CD4-positive, alpha-beta T cell treated with Interleukin-1 beta for 1 hour (primary cell): Measurements from ENCODE around the gene CACNB4.

Source experiments
- DNase-seq, 2 donors: peaks; one replicate each; pipeline ENCODE4 v3.0.0-alpha.2; 2020 to 2022

Gene CACNB4

DNA sequence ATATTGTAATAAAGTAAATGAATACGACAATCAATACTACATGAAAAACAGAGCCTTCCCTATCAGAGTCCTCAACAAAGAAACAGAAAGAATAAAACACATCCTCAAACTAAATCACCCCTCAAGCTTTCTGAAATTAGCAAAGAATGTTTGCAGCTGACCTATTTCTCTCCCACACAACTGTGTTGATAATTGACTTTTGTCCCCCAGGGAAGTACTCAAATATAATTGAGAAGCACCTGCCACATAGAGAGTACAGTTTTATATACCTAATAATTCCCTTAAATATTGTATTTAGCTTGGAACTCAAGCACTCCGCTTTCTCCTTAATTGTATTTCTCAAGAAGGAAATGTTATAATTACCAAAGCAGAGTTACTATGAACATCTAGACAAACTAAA is 12.6 kb downstream of the CACNB4 start:
- no peak for DNase-seq

DNA sequence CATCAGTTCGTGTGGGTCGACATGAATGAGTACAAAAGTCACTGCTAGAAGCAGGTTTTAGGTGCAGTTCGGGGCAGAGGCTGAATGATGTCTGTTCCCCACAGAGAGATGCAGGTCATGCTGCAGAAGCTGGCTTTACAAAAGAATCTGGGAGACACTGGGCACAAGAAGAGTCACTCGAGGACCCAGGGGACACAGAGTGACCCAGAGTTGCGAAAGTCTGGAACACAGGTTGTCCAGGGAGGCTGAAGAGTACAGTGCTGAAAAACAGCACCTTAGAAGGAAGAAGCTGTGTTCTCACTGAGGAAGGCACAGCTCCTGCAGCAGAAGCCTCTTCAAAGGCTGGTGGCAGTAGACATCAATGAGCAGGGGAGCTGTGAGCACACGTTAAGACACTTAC is 14.8 kb downstream of the CACNB4 start:
- no peak for DNase-seq

DNA sequence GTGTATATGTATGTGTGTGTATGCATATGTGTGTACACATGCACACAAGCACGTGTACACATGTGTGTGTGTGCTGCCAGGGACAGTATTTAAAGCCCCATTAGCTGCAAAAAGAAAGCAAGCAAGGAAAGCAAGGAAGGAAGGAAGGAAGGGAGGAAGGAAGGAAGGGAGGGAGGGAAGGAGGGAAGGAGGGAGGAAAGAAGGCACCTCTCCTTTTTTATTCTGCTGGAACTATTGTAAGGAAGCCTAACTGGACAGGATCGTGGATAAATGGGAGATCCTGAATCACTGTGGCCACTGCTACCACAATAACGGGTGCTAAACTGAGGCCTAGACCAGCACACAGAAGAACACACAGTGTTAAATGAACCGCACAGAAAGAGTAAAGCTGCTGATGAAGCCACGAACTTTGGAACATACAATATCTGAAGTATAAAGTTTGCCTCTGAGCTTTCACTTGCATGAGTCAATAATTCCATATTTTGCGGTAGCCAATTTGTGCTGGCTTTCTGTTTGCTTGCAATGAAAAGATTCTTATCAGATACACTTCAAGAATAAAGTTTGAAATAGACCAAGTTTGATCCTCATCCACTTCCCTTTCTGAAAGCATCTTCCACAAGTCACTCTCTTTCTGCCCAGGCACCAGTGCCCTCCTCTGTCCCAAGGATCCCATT is 15.5 kb downstream of the CACNB4 start:
- DNase-seq, result no peak

DNA sequence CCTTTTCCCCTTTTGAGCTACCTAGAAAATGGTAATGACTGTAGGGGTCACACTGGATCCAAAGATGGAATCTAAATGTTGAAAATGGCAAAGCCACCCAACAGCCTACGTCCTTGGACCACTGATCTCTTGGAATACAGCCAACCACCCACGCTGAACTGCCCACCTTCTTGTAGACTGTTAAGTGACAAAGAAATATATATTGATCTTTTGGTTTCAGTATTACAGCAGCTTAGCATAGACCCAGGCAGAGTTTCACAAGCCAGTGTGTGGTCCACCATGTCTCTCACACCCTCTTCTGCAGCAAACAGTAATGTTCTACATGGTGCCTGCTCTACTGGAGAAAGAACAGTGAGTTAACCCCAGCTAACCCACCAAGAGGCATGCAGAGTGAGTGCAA is 20.2 kb downstream of the CACNB4 start:
- no peak for DNase-seq

DNA sequence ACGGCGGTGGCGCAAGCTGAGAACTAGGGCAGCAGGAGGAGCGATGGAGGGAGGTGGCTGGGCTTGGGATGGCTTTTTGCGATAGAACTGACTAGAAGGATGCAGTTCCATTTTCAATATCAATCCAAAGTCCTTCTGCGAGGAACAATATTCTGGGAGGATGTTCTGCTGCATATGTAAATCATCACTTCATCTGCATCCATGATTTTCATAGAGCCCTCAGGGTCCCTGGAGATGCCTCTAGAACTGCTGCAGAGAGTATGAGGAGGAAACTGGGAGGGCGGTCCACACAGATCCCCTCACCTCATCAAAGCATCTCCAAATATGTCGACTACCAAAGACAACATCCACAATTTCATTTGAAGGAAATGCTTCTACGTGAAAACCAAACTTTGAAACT is 20.8 kb downstream of the CACNB4 start:
- DNase-seq, result no peak

DNA sequence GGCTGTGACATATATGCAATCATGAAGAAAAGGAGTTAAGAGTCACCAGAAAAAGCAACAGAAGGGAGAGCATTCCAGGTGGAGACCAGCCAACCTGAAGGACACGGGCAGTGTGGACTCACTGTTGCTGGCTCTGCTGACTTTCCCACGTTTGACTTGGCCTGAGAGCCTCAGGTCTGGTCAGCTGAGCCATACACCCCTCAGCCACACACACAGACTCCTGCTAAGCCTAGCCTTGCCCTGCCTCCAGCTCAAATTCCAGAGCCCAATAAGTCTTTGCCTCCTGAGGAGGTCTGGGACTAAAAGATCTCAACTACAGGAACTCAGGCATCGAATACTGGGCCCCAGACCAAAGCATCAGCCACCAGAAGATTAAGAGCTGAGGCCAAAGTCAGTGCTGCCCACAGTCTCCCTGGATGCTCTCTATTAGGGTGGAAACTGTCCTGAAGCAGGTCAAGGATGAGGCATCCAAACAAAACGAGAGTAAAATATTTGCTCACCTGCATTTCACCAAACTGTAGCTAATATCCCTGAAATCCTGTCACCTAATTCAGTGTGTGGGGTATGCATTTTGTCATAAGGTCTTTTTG is 23.3 kb downstream of the CACNB4 start:
- DNase-seq, result no peak

DNA sequence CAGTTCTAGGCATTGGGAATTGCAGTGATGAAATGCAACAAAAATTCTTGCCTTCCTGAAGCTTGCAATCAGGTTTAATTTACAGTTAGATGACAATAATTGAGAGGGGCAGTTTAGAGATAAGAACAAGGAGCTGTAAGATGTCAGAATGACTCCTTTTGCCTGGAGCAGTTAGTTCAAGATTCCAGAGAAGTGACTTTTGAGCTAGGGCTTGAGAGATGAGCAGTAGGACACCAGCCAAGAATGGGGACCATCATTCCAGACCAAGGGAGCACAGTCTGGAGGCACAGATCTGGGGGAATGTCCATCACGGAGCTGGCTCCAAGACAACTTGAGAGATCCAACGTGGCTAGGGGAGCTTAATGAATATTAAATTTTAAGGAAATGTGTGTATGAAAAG is 26.8 kb downstream of the CACNB4 start:
- DNase-seq, result no peak

DNA sequence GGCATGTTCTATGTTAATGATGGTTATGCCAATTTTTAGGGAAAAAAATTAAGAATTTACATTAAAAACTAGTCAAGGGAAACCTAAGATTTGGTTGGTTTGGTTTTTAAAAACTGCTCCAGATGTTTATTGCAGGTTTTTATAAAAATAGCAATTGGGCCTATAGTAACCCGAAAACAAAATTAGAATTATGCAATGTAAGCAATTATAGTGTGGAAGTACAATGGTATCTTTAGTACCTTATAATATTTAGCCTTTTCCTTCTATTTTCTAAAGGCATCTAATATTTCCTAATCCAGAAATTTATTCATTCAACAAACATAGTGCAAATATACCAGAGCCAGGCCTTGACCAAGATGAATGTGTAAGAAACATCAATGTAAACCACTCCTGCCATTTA is 27.3 kb downstream of the CACNB4 start:
- DNase-seq, result no peak

DNA sequence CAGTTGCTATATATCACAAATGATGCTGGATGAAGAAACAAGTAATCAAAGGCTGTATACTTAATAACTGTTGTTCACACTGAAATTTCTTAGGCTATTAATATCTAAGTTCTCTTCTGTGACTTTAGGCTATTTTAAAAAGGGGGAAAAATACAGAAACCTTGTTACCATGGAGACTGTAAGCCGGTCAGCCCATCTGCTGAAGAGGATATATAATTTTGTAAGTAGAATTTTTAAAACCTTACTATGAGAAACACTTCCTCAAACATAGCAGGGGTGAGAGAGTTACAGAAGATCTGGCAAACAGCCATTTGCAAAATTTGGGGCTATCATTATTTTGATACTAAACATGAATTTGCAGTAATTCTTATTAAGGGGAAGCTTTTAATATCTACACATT is 27.8 kb downstream of the CACNB4 start:
- no peak for DNase-seq

DNA sequence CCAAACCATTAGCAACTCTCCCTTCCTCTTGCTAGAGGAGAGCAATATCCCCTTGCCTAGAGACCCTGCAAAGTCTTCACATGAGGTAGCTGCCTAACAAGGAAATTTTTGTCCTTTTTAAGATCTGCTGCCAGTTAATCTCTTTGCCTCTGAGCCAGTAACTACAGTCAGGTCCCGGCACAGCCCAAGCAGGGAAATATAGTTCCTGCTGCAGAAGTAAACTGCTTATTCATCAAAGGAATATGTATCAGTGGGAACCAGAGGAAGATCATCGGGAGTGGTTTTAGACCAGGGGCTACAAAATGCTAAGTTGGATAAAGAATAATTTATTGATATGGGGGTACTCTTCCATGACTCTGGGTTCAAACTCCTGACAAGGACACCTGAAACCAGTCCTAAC is 30.6 kb downstream of the CACNB4 start:
- no peak for DNase-seq

DNA sequence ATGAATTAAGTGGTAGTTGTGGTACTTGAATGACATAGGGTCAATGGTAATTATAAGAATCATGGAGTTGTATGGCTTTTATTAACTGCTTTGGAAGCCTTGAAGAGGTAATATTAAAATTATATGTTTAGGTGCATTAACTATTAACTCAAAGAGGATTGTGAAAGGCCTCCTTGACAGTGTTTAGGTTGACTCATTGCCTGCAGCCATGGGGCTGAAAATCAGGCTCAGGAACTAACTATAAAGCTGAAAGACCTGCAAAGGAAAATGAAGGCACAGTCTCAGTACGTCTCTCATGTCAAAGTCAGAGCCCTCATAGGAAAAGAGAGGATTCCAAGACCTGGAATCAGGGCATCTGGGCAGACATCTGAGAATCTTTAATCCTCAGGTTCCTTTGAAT is 31.0 kb downstream of the CACNB4 start:
- no peak for DNase-seq

DNA sequence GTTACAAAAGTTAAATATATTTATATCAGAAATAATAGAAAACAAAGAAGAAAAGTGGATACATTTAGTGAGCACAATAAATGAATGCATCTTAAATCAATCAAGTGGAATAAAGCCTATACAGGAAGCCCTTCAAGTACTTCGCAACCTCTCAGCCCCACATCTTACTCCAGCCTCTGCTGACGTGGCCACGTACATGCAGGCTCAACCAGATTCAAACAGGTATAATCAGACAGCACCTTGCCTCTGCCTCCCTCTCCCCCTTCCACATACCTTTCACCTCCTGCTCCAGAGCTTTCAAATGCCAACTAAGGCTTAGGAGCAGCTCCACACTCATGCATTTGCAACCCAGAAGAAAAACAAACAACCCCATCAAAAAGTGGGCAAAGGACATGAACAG is 32.9 kb downstream of the CACNB4 start:
- DNase-seq, result no peak

DNA sequence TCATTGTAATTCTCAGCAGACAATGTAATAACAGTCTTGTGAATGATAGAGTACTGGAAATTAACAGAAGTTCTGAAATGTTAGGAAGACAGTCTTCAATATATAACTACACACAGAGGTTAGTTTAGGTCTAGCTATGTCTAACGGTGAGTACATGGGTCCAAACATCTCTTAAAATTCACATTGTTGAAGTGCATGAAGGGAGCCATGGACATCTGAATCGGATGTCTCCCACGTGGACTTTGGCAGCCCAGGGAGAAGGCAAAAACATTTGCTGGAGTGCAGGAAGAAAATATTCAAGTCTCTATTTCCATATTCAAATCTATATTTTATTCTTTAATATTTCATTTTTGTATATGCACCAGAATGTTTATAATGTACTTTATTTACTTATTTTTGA is 34.8 kb downstream of the CACNB4 start:
- DNase-seq, result no peak

DNA sequence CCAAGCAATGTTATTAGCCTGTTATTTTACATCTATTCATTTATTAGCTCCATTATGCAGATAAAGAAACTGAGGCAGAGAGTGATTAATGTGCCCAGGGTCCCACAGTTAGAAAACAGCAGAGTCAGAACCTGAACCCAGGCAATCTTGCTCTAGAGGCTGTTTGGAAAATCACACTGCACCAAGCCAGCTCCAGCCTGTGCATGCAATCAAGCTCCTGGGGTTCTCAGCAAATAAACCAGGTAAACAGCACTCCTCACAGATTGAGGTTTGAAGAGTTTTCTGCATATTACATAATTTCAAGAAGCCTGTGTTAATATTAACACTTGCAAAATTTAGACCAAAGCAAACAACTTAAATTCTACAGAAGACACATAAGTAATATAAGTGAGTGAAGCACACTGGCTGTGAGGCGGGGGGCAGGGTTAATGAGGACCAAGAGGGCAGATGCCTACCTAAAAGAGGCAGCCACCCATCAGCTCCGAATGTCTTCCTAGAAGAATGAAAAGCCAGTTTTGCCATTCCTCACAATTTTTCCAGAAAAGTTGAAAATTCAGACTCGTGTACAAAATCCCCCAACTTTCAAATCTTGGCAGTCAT is 35.4 kb downstream of the CACNB4 start:
- no peak for DNase-seq

DNA sequence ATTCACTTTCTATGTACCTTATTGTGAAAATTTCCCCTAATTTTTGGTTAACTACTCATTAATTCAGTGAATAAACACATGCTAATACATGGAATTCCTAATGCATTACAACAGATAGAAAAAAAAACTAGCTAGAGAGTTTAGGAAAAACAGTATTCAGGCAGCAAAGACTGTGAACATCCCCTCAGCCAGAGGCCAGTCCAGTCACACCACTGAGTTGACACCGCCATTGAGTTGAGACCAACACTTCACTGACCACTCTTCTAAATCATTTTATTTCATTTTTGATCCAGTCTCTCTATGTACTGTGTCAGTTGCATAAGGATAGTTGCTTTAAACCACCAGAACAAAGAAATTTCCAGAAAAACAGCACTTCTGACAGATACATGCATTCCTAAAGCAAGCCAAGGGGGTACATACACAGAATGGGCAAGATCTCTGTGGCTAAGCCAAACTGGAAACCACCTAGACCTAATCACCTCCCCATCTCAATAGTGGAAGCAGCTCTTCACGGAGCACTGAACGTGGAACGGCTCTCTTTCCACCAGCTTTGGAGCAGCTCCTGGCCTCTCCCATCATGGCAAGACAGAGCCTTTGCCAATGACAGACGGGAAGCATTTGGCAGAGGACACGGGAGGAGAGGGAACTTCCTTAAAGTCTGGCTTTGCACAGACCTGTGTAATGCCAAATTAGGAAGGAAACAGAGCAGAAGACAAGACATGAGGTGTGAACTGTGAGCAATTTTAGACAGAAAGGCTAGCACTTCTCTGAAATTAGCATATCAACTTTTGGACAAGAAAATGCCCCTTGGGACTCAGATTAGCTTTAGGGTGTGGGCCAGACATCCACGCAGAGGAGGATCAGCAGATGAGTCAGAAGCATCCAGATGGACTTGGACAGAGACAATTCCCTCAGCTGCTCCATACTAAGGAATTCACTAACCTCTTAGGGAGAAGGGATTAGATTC is 36.4 kb downstream of the CACNB4 start:
- no peak for DNase-seq

DNA sequence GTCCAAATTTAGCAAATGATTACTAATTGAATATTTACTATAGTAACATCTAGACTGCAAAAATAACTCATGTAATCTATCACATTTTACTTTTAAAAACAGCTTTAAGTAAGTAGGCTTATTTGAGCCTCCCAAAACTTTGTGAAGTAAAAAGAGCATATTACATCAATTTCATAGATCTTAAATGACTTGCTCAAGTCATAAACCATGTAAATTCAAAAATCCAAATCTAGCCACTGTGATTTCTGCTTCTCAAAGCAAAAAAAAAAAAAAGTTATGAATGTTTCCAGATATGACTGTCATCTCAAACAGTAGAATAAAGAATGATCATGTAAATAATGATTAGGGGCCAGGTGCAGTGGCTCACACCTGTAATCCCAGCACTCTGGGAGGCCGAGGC is 37.5 kb downstream of the CACNB4 start:
- DNase-seq, result no peak

DNA sequence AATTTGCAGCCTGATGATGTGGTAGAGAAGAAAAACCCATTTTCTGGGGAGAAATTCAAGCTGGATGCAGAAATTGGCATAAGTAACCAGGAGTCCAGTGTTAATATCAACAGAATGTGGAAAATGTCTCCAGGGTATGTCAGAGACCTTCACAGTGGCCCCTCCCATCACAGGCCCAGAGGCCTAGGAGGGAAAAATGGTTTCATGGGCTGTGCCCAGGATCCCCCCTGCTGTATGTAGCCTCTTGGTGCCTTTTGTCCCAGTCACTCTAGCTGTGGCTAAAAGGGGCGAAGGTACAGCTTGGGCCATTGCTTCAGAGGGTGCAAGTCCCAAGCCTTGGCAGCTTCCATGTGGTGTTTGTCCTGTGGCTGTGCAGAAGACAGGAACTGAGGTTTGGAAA is 40.2 kb downstream of the CACNB4 start:
- DNase-seq, result no peak

DNA sequence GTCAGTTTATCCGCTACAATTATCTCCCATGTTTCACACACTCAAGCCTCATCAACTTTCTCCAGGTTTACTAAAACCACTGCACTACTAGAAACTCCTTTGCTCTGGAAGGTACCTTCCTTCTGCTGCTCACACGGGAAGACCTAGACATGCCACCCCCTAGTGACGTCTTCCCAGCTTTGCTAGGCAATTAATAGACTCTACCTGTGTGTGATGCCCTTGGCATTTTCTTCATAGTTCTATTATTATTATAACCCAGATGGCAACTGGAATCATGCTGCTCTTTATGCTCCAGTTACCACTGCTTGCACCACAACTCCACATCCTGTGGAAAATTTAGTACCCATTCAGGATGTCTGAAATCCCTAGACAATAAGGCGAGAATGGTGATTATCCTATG is 42.4 kb downstream of the CACNB4 start:
- no peak for DNase-seq

DNA sequence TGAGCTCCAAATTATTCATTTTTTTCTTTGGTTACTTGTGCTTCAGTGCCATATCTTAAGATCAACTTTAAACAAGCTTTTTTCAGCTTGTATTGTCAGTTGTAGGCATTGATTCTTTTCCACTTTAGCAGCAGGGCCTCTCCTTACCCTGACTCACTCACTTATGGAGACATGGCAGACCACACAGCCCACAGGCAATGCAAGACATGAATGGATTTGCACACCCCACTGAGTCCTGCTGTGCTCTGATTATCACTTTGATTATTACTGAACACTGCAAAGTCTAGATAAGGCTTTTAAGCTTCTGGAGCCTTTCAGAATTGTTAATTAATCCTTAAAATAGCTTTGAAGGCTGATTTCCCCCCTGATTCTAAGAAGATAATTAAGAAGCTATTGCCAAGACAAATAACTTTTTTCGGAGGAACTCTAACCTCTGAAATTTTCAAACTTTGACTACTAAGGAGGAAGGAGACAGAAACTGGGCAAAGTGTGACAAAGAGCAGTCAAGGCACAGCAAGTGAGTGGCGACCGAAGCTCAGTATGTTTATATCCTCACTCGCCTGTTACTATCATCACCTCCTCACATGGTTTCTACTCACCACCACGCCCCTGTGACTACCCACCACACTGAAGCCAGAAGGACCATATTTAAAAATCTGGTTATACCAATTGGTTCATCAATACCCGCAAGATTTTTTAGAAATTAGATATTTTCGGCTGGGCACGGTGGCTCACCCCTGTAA is 43.3 kb downstream of the CACNB4 start:
- no peak for DNase-seq

DNA sequence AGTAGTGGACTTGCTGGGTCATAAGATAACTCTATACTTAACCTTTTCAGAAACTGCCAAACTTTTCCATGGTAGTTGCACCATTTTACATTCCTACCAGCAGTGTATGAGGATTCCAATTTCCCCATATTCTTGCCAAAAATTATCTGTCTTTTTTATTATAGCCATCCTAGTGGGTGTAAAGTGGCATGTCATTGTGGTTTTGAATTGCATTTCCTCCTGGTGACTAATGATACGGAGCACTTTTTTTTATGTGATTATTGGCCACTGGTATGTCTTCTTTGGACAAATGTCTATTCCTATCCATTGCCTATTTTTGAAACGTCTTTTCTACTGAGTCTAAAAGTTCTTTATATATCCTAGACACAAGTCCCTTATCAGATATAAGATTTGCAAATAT is 44.3 kb downstream of the CACNB4 start:
- DNase-seq, result no peak

DNA sequence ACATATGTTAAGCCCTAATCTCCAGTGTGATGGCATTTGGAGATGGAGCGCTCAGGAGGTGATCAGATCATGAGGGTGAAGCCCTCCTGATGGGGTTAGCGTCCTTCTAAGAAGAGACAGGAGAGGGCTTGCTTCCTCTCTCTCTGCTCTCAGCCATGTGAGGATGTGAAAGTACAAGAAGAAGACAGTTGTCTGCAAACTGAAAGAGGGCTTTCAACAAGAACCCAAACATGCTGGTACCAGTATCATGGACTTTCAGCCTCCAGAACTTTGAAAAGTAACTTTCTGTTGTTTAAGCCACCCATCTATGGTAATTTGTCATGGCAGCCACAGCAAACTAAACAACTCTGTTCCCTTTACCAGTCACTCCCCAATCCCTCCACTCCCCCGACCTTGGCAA is 47.4 kb downstream of the CACNB4 start:
- DNase-seq, result no peak

DNA sequence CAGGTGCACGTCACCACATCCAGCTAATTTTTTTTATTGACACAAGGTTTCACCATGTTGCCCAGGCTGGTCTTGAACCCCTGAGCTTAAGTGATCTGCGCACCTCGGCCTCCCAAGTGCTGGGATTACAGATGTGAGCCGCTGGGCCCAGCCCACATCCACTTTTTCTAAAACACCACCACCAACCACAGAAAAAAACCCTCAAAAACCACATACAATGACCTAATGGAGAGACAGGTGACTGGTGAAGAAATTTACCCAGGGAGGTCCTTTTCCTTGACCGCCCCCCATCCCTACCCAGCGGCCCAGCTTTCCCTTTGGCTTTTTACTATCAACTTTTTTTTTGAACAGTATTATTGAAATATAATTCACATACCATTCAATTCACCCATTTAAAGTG is 47.9 kb downstream of the CACNB4 start:
- no peak for DNase-seq

DNA sequence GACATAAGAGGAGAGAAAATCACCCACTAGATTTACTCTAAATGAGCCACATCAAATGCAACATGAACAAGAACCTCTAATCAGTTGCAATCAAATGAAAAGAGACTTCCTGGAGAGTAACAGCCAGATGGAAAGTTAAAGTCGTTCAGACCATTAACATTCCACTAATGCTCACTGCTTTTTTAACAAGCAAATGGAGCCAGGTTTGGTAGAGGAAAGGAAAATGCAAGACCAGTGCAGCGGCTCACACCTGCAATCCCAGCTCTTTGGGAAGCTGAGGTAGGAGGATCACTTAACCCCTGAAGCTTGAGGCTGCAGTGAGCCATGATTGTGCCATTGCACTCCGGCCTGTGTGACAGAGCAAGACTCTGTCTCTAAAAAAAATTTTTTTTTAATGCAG is 48.5 kb downstream of the CACNB4 start:
- DNase-seq, result no peak
